HEK293 (cell line): ENCODE results near the gene HMGB3.

ENCODE experiments used
- CTCF ChIP-seq: fragments of 450-650 bp; formaldehyde crosslinking; IDR thresholded peaks from 2 replicates; pipeline ENCODE4 v1.5.1; 2016; ENCODE audit warnings: missing biosample characterization, missing genetic modification characterization
- KLF16 ChIP-seq: fragments of 450-650 bp; formaldehyde crosslinking; IDR thresholded peaks from 2 replicates; pipeline ENCODE4 v1.5.1; 2017; ENCODE audit warnings: missing biosample characterization, missing genetic modification characterization
- ZNF175 ChIP-seq: fragments of 450-650 bp; formaldehyde crosslinking; IDR thresholded peaks from 2 replicates; pipeline ENCODE4 v1.5.1; 2016; ENCODE audit warnings: missing biosample characterization, missing genetic modification characterization
- ZNF214 ChIP-seq: fragments of 450-650 bp; formaldehyde crosslinking; IDR thresholded peaks from 2 replicates; pipeline ENCODE4 v1.5.1; 2017; ENCODE audit warnings: missing biosample characterization, mild to moderate bottlenecking, missing genetic modification characterization, borderline replicate concordance
- ZNF239 ChIP-seq: fragments of 450-650 bp; formaldehyde crosslinking; IDR thresholded peaks from 2 replicates; pipeline ENCODE4 v1.5.1; 2016; ENCODE audit warnings: missing biosample characterization, missing genetic modification characterization
- ZNF404 ChIP-seq: fragments of 450-650 bp; formaldehyde crosslinking; IDR thresholded peaks from 2 replicates; pipeline ENCODE4 v1.5.1; 2017; ENCODE audit warnings: missing biosample characterization, missing genetic modification characterization

GRCh38 chrX:151030845-151031244 lies 47.7 kb downstream of the HMGB3 start:
- TF ChIP-seq ZNF239 (no peak), ZNF175 (tag by site-specific recombination) (no peak), ZNF214 (tag by site-specific recombination) (no peak), ZNF404 (tag by site-specific recombination) (no peak), CTCF (tag by site-specific recombination) (no peak), KLF16 (no peak)
